ENCODE measurements around the gene ACTL9. TPM values are rescaled to one million over a fixed set of nuclear protein-coding genes. Genes with fewer than 3 reads are reported as not detected.

Gene ACTL9
- polyA plus RNA-seq, 3 donors = not detected

DNA sequence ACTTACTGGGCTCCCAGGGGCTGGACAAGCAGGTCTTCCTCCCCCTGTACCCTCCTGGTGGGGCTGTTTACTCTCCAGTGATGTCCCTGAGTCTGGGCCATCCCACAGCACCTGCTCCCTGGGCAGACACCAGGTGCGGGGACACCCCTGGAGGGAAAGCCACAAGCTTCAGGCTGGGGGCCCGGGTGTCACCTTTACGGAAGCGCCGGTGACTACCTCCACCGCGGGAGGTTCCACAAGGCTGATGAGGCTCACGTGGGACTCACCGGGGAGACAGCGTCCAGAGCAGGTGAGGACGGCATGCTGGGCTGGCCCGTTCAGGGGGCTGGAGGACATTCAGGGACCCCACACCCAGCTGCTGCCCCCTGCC is 43.3 kb downstream of the ACTL9 start:
- no peak for DNase-seq
- Histone ChIP-seq H3K79me2 (ENCODE audit: insufficient read depth, low read length) (no peaks in the 10 kb centered on the region), H3K4me3 (replicated peaks in 1 of 3; ENCODE audit: low read depth in 2 of 3, low read length in 3 of 3) (no peak overlapping the region), H3K27me3 (ENCODE audit: control insufficient read depth in 2 of 2, insufficient read depth in 2 of 2, low read length in 2 of 2) (no peaks in the 10 kb centered on the region), H3K4me1 (ENCODE audit: control insufficient read depth in 1 of 2, insufficient read depth in 2 of 2, low read length in 2 of 2) (peaks cover 21 to 35% of the 10 kb centered on the region in 2 donors), H3K27ac (ENCODE audit: low read depth in 1 of 2, low read length in 2 of 2) (no peak overlapping the region), H4K20me1 (ENCODE audit: insufficient read depth, low read length) (no peaks in the 10 kb centered on the region), H3K9ac (ENCODE audit: insufficient read depth, low read length, poor library complexity, severe bottlenecking) (no peak overlapping the region), H3K9me3 (replicated peaks in 1 of 2; ENCODE audit: control insufficient read depth in 1 of 2, insufficient read depth in 1 of 2, low read length in 2 of 2) (no peaks in the 10 kb centered on the region), H3K4me2 (replicated peaks; ENCODE audit: extremely low read depth, low read length, poor library complexity, severe bottlenecking) (no peak overlapping the region), H2AFZ (ENCODE audit: insufficient read depth, low read depth, low read length, poor library complexity, severe bottlenecking) (no peak overlapping the region), H3K36me3 (replicated peaks in 1 of 2; ENCODE audit: control insufficient read depth in 1 of 2, insufficient read depth in 2 of 2, low read length in 2 of 2) (no peaks in the 10 kb centered on the region)
- peaks cover 28% of the 10 kb centered on the region for H3K4me1 Mint-ChIP-seq
- 52% methylated on average over 12 of the region's 12 CpGs for WGBS (ENCODE audit: insufficient coverage)
- H3K4me3 Mint-ChIP-seq = peak overlapping the region in 1 of 2 donors; percentile 17
- H3K36me3 Mint-ChIP-seq = peaks cover 0 to 2% of the 10 kb centered on the region in 2 donors
- peaks cover 5 to 17% (median 10%) of the 10 kb centered on the region in 3 donors for H3K27me3 Mint-ChIP-seq (ENCODE audit: low read depth in 3 of 3)
- TF ChIP-seq, protein P1, sequence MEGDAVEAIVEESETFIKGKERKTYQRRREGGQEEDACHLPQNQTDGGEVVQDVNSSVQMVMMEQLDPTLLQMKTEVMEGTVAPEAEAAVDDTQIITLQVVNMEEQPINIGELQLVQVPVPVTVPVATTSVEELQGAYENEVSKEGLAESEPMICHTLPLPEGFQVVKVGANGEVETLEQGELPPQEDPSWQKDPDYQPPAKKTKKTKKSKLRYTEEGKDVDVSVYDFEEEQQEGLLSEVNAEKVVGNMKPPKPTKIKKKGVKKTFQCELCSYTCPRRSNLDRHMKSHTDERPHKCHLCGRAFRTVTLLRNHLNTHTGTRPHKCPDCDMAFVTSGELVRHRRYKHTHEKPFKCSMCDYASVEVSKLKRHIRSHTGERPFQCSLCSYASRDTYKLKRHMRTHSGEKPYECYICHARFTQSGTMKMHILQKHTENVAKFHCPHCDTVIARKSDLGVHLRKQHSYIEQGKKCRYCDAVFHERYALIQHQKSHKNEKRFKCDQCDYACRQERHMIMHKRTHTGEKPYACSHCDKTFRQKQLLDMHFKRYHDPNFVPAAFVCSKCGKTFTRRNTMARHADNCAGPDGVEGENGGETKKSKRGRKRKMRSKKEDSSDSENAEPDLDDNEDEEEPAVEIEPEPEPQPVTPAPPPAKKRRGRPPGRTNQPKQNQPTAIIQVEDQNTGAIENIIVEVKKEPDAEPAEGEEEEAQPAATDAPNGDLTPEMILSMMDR (IDR thresholded peaks at IDR 0.05) = no peak
- H3K27ac Mint-ChIP-seq = no peak overlapping the region
- peaks cover 0 to 1% (median 0%) of the 10 kb centered on the region in 7 donors for H3K9me3 Mint-ChIP-seq
- intact Hi-C loops (cut with micrococcal nuclease) = loop anchor here in 1 of 2 donors (2.0 kb wide), 1 partner anchor 39 kb away; no protein-coding TSS in a partner anchor

GRCh38 chr19:8654591-8655339 is 43.8 kb downstream of the ACTL9 start:
- peak overlapping the region; percentile 75 for H2AFZ ChIP-seq (ENCODE audit: insufficient read depth, low read depth, low read length, poor library complexity, severe bottlenecking)
- Mint-ChIP-seq H3K27ac (peak overlapping the region in 1 of 7 donors; percentile 18), H3K4me1 (peaks cover 34% of the 10 kb centered on the region), H3K27me3 (ENCODE audit: low read depth in 3 of 3) (peaks cover 5 to 17% (median 10%) of the 10 kb centered on the region in 3 donors), H3K36me3 (peaks cover 0 to 2% of the 10 kb centered on the region in 2 donors), H3K9me3 (peaks cover 0 to 1% (median 0%) of the 10 kb centered on the region in 7 donors), H3K4me3 (peak overlapping the region; percentile 70 to 88)
- intact Hi-C loops (cut with micrococcal nuclease) = loop anchor here (1.0 to 5.0 kb wide), 3 partner anchors 37 to 40 kb away; no protein-coding TSS in a partner anchor
- H3K36me3 ChIP-seq (replicated peaks in 1 of 2; ENCODE audit: control insufficient read depth in 1 of 2, insufficient read depth in 2 of 2, low read length in 2 of 2) = no peaks in the 10 kb centered on the region
- H4K20me1 ChIP-seq (ENCODE audit: insufficient read depth, low read length) = no peaks in the 10 kb centered on the region
- H3K4me1 ChIP-seq (ENCODE audit: control insufficient read depth in 1 of 2, insufficient read depth in 2 of 2, low read length in 2 of 2) = peaks cover 25 to 40% of the 10 kb centered on the region in 2 donors
- H3K27ac ChIP-seq (ENCODE audit: low read depth in 1 of 2, low read length in 2 of 2) = no peak overlapping the region
- TF ChIP-seq, protein P1 (IDR thresholded peaks at IDR 0.05) = peak; percentile 99
- H3K9ac ChIP-seq (ENCODE audit: insufficient read depth, low read length, poor library complexity, severe bottlenecking) = no peak overlapping the region
- DNase-seq = peak in 2 of 3 donors; percentile 47 to 53
- WGBS (ENCODE audit: insufficient coverage) = 0% methylated on average over 12 of the region's 15 CpGs
- H3K9me3 ChIP-seq (replicated peaks in 1 of 2; ENCODE audit: control insufficient read depth in 1 of 2, insufficient read depth in 1 of 2, low read length in 2 of 2) = no peaks in the 10 kb centered on the region
- no peaks in the 10 kb centered on the region for H3K27me3 ChIP-seq (ENCODE audit: control insufficient read depth in 2 of 2, insufficient read depth in 2 of 2, low read length in 2 of 2)
- peak overlapping the region; percentile 10 to 70 (median 28) for H3K4me3 ChIP-seq (replicated peaks in 1 of 3; ENCODE audit: low read depth in 2 of 3, low read length in 3 of 3)
- H3K4me2 ChIP-seq (replicated peaks; ENCODE audit: extremely low read depth, low read length, poor library complexity, severe bottlenecking) = peak overlapping the region; percentile 86
- H3K79me2 ChIP-seq (ENCODE audit: insufficient read depth, low read length) = no peaks in the 10 kb centered on the region

Data from CD14-positive monocyte (primary cell).